K562 (cell line): Measurements from ENCODE around the gene FHIT. TPM values are rescaled to one million over a fixed set of nuclear protein-coding genes. Genes with fewer than 3 reads are reported as not detected.

Source experiments
- ATAC-seq: fragments of 200-7000 bp; cut with Tn5 transposase; 3 replicates; pipeline ENCODE4 v1.9.1; 2020; ENCODE audit warnings: moderate library complexity
- BruUV-seq: library from RNA; stranded (reverse); fragments of 400-500 nt; replicated peaks from 2 replicates; lab custom pipeline; 2021; lab: Mats Ljungman, UMichigan
- CTCF ChIA-PET: fragments of 300-600 bp; formaldehyde crosslinking; extraction: SDS; loops from one replicate; lab custom pipeline; 2021; ENCODE audit warnings: low intra/inter-chr PET ratio; lab: Yijun Ruan, JAX
- POLR2A ChIA-PET: fragments of 300-600, 350-650 bp; sonication (Branson Sonifier 250); formaldehyde crosslinking; extraction: SDS; loops from one replicate; lab custom pipeline; 2021; ENCODE audit warnings: antibody characterized with exemption, inconsistent platforms; lab: Yijun Ruan, JAX
- DNase-seq, 4 experiments: peaks; one replicate each; pipeline versions ENCODE4 v3.0.0 to v3.0.0-alpha.2; 2011 to 2018; ENCODE audit warnings: low spot score in 3 of 4, mixed read lengths in 3 of 4; ENCODE audit errors: extremely low read depth in 1 of 4
- FAIRE-seq: peaks from 2 replicates; lab custom pipeline; 2011; peaks lifted over from hg19 to GRCh38; lab: Jason Lieb, UNC
- H2AFZ ChIP-seq: 2 replicates; pipeline ENCODE4 v1.6.0; 2011; ENCODE audit warnings: low read depth, low read length, control low read depth, inconsistent platforms
- H3K27ac ChIP-seq: fragments of 200-600 bp; 3 replicates; pipeline ENCODE4 v1.8.0; 2011; ENCODE audit warnings: low read depth, mild to moderate bottlenecking, control low read depth, inconsistent platforms, low read length, moderate library complexity, mixed read lengths; ENCODE audit errors: extremely low read depth
- H3K27me3 ChIP-seq, 2 experiments: fragments of 300-600 bp in 1 of 2; 2 replicates in 1 of 2; 3 replicates in 1 of 2; pipeline versions ENCODE4 v1.6.0 to v1.8.0; 2011; ENCODE audit warnings: inconsistent platforms in 2 of 2, low read length in 2 of 2, mild to moderate bottlenecking in 1 of 2, mixed read lengths in 1 of 2, moderate library complexity in 1 of 2; ENCODE audit not compliant: control insufficient read depth in 2 of 2, insufficient read depth in 2 of 2
- H3K36me3 ChIP-seq: fragments of 300-600 bp; 3 replicates; pipeline ENCODE4 v1.8.0; 2011; ENCODE audit warnings: mild to moderate bottlenecking, low read length, inconsistent platforms; ENCODE audit not compliant: control insufficient read depth, insufficient read depth
- H3K4me1 ChIP-seq, 2 experiments: fragments of 200-600 bp in 1 of 2; replicated peaks in 1 of 2; 2 replicates in 1 of 2; 3 replicates in 1 of 2; pipeline versions ENCODE4 v1.5.1 to v1.8.0; 2011; ENCODE audit warnings: inconsistent platforms in 2 of 2, low read length in 2 of 2, mild to moderate bottlenecking in 1 of 2, mixed read lengths in 1 of 2, moderate library complexity in 1 of 2; ENCODE audit not compliant: control insufficient read depth in 2 of 2, insufficient read depth in 2 of 2
- H3K4me2 ChIP-seq: 2 replicates; pipeline ENCODE4 v1.6.1; 2011; ENCODE audit warnings: low read length, control low read depth, inconsistent platforms, mixed read lengths; ENCODE audit not compliant: insufficient read depth
- H3K4me3 ChIP-seq: fragments of 200-600 bp; sonication (generic), shearing (Covaris generic); 2 replicates; pipeline ENCODE4 v1.5.1; 2016; ENCODE audit warnings: control low read depth, inconsistent platforms
- H3K79me2 ChIP-seq: fragments of 200-600 bp; 3 replicates; pipeline ENCODE4 v1.8.0; 2011; ENCODE audit warnings: low read length, inconsistent platforms; ENCODE audit not compliant: control insufficient read depth, insufficient read depth
- H3K9ac ChIP-seq, 2 experiments: 2 replicates each; pipeline versions ENCODE4 v1.6.0 to v1.6.1; 2011; ENCODE audit warnings: low read depth in 2 of 2, low read length in 2 of 2, control low read depth in 1 of 2, inconsistent platforms in 1 of 2, mild to moderate bottlenecking in 1 of 2, mixed read lengths in 1 of 2; ENCODE audit not compliant: insufficient read depth in 1 of 2
- H3K9me1 ChIP-seq: one replicate; pipeline ENCODE4 v1.6.0; 2011; ENCODE audit warnings: inconsistent platforms, mild to moderate bottlenecking, low read length, moderate library complexity; ENCODE audit not compliant: control insufficient read depth, insufficient read depth
- H3K9me3 ChIP-seq: replicated peaks from 2 replicates; pipeline ENCODE4 v1.5.1; 2011; ENCODE audit warnings: low read depth, low read length, inconsistent platforms; ENCODE audit not compliant: control insufficient read depth, insufficient read depth
- H4K20me1 ChIP-seq: replicated peaks from 2 replicates; pipeline ENCODE4 v1.6.1; 2011; ENCODE audit warnings: low read length, inconsistent platforms, mixed read lengths; ENCODE audit not compliant: control insufficient read depth, insufficient read depth
- BHLHE40 ChIP-seq: IDR thresholded peaks from 2 replicates; pipeline ENCODE4 v1.6.1; 2011; ENCODE audit warnings: low read length, improper control_type of control experiment
- CEBPG ChIP-seq, 3 experiments: fragments of 200-800 bp in 1 of 3; sonication (Bioruptor generic) in 1 of 3; sonication (generic) in 1 of 3; formaldehyde crosslinking in 1 of 3; IDR thresholded peaks in 2 of 3; conservative IDR thresholded peaks in 1 of 3; 2 replicates each; pipeline versions ENCODE4 v1.6.1 to v1.8.0; 2016 to 2022; ENCODE audit warnings: missing compliant biosample characterization in 2 of 3, missing genetic modification characterization in 2 of 3, mild to moderate bottlenecking in 1 of 3, missing genetic modification reagents in 1 of 3
- FOXK2 ChIP-seq, 2 experiments: fragments of 450-650 bp; IDR thresholded peaks in 1 of 2; conservative IDR thresholded peaks in 1 of 2; 2 replicates each; pipeline ENCODE4 v1.6.1; 2016; ENCODE audit warnings: low read depth in 2 of 2, mild to moderate bottlenecking in 1 of 2
- ZZZ3 ChIP-seq: fragments of 450-650 bp; IDR thresholded peaks from 2 replicates; pipeline ENCODE4 v1.6.1; 2016; ENCODE audit warnings: antibody characterized with exemption, mild to moderate bottlenecking, moderate library complexity
- WGBS: fragments of 100-300 bp; shearing (Covaris generic); methylation state at CpG from one replicate; pipeline ENCODE4 v1.1.6; 2016; ENCODE audit warnings: low coverage, mixed read lengths; ENCODE audit not compliant: insufficient coverage; ENCODE audit errors: missing lambda C conversion rate; 5-methylcytosine and 5-hydroxymethylcytosine counted together
- in situ Hi-C: fragments of 300-500 bp; cut with MboI; formaldehyde crosslinking; loops from 4 replicates; pipeline ENCODE4 v1.15.0; 2018; ENCODE audit warnings: inconsistent platforms, mixed read lengths
- intact Hi-C: fragments of 100-400 bp; cut with micrococcal nuclease; formaldehyde crosslinking; loops from 2 replicates; pipeline ENCODE4 v1.14.2; 2022
- polyA plus RNA-seq, 8 experiments: library from polyadenylated mRNA; depleted of rRNA in 4 of 8; stranded (reverse) in 5 of 8; unstranded in 3 of 8; fragments of >200 nt; fragmentation: Nextera tagmentation in 2 of 8; fragmentation: Illumina TruSeq in 1 of 8; extraction: Ambion mirVana in 2 of 8; extraction: Trizol in 1 of 8; gene quantifications; 2 replicates each; pipeline versions ENCODE4 v1.2.1 to v1.2.3, GENCODE V29; 2011 to 2014; ENCODE audit warnings: inconsistent platforms in 1 of 8, missing spikeins in 1 of 8
- total RNA-seq, 7 experiments: library from RNA; depleted of rRNA in 6 of 7; stranded (reverse); fragments of >200 nt in 6 of 7; fragmentation: Illumina TruSeq in 2 of 7; extraction: Trizol in 2 of 7; gene quantifications; 2 replicates each; pipeline versions ENCODE4 v1.2.1 to v1.2.3, GENCODE V29; 2011 to 2021; ENCODE audit warnings: low replicate concordance in 1 of 7
- TF ChIP-seq, protein P1 (sequence below): sonication (generic); formaldehyde crosslinking; IDR thresholded peaks from 2 replicates; pipeline ENCODE4 v1.4.0; 2020; ENCODE audit warnings: mild to moderate bottlenecking, missing genetic modification reagents

Gene FHIT
- total and polyA plus RNA-seq, 9 of the 15 experiments (the other 6 are each of a cell fraction or from before 2014, with no cell fraction given): 1.7 to 9.1 (median 4.3) TPM

GRCh38 chr3:60758171-60758570 lies 493.1 kb downstream of the FHIT start:
- Histone ChIP-seq H2AFZ (no peak overlapping the region), H3K4me3 (no peak overlapping the region), H3K36me3 (no peaks in the 10 kb centered on the region), H3K9me1 (no peaks in the 10 kb centered on the region), H3K27ac (no peak overlapping the region), H3K9ac (no peak overlapping the region), H3K4me2 (no peak overlapping the region), H3K9me3 (no peaks in the 10 kb centered on the region), H3K4me1 (no peaks in the 10 kb centered on the region), H3K27me3 (no peaks in the 10 kb centered on the region), H3K79me2 (no peaks in the 10 kb centered on the region), H4K20me1 (no peaks in the 10 kb centered on the region)
- WGBS: 0% methylated on average over 1 of the region's 2 CpGs
- POLR2A ChIA-PET: no interaction called here
- no TSS peak for BruUV-seq
- no peak for ATAC-seq
- no peak for DNase-seq
- intact Hi-C loops: no loop called here
- in situ Hi-C loops: no loop called here
- TF ChIP-seq CEBPG (CRISPR knock-in tag; IDR thresholded peaks at IDR 0.05) (no peak), CEBPG (tag; conservative IDR thresholded peaks at IDR 0.05 in 1 of 2, IDR thresholded peaks at IDR 0.05 in 1 of 2) (no peak), FOXK2 (conservative IDR thresholded peaks at IDR 0.05 in 1 of 2, IDR thresholded peaks at IDR 0.05 in 1 of 2; ENCODE audit: low read depth in 2 of 2) (no peak), BHLHE40 (no peak), ZZZ3 (no peak)
- TF ChIP-seq, protein P1, sequence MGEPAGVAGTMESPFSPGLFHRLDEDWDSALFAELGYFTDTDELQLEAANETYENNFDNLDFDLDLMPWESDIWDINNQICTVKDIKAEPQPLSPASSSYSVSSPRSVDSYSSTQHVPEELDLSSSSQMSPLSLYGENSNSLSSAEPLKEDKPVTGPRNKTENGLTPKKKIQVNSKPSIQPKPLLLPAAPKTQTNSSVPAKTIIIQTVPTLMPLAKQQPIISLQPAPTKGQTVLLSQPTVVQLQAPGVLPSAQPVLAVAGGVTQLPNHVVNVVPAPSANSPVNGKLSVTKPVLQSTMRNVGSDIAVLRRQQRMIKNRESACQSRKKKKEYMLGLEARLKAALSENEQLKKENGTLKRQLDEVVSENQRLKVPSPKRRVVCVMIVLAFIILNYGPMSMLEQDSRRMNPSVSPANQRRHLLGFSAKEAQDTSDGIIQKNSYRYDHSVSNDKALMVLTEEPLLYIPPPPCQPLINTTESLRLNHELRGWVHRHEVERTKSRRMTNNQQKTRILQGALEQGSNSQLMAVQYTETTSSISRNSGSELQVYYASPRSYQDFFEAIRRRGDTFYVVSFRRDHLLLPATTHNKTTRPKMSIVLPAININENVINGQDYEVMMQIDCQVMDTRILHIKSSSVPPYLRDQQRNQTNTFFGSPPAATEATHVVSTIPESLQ (CRISPR knock-in tag): no peak
- CTCF ChIA-PET: no interaction called here
- no peak for FAIRE-seq
